NOMO-1 (cell line): ENCODE data around the gene CMTM2.
"Not testable (repeated sequence)": the region's sequence is repeated elsewhere in the genome, so short reads cannot be mapped to it uniquely, and the experiment has no call there.

Source experiments
- DNase-seq, 2 experiments: peaks; one replicate each; lab custom pipeline; 2025; ENCODE audit not compliant: unreplicated experiment in 2 of 2; lab: John Stamatoyannopoulos, UW

The CMTM2 gene

DNA sequence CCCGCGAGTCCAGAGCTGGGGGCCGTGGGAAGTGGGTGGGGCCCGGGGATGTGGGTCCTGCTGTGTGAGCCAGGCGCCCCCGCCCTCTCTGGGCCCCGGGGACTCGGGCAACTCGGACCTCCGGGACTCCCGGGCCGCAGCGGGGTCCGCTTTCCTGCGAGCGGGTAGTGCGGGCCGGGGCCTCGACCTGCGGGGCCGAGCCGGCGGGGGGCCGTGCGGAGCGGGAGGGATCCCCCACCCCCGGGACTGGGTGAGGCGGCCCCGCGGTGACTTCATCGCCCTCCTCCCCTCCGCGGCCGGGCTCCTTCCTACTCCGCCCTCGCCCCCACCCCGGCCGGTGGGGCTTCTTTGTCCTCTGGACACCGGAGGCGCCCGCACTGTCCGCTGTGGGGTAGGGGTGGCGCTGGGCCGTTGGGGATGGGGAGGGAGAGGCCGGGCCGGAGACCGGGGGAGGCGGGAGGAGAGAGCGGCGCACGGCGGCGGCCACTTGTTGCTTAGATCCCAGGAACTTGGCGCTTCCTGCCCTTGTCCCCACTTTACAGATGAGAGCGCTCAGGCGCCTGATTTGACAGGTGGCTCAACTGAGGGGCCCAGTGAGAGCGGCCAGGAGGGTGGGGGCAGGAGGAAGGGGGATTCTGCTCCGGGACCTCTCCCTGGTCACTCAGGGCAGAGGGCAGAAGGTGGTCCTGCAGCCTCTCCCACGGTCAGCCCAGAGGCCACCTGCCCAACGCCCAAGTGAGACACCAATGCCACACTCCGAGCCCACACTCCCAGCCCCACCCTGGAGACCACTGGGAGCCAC is 26.1 kb downstream of the CMTM2 start:
- DNase-seq, result no peak

DNA sequence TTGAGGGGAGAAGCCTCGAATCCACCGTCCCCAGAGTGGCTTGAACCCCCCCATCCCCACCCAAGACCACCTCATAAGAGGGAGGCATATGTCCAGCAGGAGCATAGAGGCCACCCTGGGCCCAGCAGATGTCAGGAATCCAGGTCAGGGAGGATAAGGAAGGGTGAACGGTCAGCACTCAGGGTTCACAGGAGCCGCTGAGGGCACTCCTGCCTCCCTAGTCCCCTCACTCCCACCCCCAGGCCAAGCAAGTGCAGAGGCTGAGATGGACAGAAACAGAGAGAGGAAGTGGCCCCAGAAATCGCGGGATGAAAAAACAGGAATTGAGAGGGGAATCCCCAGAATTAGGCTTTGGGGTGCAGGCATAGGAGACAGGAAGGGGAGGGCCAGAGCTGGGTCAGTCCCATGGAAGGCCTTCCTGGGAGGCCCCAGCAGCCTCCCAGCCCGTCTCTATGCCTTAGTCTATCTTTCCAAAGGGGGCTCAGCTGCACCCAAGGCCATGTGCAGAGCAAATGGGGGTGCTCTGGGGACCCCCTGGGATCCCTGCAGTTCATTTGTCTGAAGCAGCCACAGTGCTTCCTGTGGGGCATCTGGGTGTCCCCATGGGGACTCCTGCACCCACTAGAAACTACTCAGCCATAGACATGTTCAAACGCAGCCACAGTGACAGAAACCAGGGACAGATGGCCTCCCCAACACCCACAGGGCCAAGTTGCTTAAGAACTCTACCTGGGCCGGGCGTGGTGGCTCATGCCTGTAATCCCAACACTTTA is 26.9 kb downstream of the CMTM2 start:
- no peak for DNase-seq

DNA sequence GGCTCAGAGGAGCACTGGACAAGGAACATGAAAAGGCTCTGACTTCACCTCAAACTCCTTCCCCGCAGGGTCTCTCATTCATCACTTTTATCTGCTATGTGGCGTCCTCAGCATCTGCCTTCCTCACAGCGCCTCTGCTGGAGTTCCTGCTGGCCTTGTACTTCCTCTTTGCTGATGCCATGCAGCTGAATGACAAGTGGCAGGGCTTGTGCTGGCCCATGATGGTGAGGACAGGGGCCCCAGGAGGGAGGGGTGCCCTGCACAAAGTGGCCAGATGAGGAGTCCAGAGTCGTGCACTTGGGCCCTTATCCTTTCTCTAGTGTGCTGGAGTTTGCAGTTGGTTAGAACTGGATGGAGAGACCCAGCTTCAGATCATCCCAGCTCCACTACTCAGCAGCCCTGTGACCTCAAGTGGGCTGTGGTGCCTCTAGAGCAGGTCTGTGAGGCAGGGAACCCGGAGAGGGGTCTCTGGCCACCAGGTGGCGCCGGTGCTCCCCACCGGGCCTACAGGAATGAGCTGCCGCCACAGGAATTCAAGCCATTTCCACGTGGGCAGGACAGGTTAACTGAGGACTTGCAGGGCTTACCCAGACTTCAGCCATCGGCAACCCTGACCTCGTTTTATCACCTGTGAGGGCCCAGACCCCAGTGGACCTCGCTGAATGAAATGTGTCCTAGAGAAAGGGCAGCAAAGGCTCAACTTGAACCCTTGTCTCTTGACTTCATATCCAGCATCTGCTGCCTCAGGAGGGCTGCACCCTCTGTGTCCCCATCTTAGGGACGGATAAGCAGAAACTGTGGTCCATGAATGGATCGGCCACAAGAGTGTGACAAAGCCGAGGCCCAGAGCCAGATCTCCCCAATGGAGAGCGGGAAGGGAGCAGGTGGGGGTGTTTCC is 29.2 kb downstream of the CMTM2 start:
- peak; percentile 58 to 67 for DNase-seq

DNA sequence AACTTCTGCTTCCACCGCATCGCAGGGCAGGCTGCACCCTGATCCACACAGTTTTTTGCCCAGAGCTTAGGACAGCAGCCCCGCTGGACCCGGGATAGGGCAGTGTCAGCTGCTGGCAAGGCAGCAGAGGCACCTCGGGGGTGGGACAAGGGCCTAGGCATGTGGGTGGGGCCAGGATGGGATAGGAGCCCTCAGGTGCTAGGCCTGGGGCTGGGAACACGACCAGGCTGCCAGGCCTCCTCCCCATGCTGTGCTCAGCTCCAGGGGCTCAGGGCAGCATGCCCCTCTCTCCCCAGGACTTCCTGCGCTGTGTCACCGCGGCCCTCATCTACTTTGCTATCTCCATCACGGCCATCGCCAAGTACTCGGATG is 29.9 kb downstream of the CMTM2 start:
- DNase-seq, result no peak

DNA sequence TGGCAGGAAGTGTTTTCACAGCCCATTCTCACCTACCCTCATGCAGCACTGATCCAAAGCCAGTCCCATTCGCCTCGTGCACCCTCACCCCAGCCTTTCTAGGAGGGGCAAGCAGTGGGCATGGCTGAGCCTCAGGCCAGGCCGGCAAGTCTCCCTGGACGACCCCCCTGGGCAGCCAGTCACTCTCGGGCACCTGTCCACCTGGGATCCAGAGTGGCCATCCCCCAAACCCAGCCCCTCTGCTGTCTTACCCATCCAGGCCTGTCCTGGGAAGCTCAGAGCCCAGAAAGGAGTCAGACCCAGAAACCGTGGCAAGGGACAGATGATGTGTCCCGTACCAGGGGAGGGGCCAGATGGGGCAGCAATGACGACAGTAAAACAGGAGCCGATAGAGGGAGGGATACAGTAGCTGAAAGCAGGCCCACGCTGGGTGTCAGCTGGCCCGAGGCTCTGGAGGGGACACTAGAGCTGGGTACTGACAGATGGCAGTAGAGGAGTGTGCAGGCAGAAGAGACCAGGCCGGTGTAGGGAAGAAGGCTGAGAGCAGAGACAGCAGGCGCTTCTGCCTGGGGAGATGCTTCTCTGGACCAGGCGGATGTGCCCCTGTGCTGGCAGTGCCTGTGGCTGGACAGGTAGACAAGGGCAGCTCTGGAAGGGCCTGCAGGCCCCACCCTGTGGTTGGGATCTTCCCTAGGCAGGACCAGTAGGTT is 31.0 kb downstream of the CMTM2 start:
- DNase-seq, result no peak

DNA sequence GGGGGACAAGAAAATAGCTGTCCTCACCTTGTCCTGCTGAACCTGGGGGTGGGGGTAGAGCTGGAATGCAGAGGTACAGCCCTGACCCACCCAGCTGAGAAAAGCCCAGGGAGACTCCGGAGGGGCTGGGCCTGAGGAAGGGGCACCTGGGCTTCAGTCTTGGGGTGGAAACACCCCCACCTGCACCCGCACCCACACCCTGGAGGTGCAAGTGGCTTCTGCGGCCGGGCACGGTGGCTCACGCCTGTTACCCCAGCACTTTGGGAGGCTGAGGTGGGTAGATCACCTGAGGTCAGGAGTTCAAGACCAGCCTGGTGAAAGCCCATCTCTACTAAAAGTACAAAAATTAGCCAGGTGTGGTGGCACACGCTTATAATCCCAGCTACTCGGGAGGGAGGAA is 32.6 kb downstream of the CMTM2 start:
- not testable (repeated sequence) for DNase-seq

DNA sequence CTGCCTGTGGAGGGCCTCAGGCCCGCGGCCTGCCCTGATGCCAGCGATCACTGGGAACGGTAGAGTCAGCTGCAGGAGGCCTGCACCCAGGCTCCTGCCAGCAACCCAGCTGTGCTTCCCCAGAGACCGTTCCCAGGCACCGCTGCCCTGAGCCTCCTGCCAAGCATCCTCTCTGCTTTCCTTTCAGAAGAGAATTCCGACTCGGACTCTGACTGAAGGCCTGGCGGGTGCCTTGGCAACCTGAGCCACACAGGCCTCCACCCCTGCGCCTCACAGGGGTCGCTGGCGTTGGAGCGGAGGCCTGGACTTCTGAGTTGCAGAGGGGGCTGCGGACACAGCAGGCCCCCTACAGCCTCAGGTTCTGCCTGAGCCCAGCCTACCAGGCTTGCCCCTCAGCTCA is 33.2 kb downstream of the CMTM2 start:
- DNase-seq, result no peak

DNA sequence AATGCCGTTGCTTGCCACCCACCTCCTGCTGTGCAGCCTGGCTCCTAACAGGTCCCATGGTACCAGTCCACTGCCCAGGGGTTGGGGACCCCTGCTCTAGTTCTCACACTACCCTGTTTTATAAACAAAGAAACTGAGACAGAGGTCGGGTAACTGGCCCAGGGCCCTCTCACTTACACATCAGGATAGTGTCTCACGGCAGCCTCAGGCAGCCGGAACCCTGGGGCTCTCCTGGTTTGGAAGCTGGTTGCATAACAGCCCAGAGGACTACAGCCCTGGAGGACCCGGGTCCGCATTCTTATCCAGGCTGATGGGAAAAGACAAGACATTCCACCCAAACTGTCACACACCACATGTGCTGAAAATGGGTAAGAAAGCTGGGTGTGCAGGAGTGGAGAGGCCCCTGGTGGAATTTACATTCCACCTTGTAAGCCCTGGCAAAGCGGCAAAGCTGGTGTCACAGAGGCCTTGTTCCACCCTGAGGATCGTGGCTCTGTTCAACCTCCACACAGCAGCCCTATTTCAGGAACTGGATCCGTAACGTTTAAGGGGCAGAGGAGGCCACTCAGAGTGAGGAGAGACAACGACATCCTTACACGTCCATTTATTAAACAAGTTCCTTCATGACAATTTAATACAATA is 35.0 kb downstream of the CMTM2 start:
- DNase-seq, result no peak

DNA sequence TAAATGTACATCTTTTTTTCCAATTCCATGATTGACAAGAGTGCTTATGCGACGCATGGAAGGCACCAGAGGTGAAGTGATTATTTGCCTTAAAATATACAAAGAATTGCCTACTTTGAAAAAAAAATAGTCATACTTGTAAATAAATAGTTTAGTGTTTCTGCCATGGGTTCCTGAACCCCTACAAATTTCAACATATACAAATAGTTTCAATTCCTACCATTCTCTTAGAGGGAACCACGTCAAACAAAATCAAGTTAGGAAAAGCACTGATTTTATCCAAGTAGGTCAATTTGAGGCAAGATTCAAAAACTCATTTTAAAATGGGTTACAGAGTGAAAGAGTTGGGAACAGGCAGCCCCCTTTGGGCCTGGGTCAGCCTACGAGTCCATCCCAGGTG is 36.9 kb downstream of the CMTM2 start:
- DNase-seq, result no peak

DNA sequence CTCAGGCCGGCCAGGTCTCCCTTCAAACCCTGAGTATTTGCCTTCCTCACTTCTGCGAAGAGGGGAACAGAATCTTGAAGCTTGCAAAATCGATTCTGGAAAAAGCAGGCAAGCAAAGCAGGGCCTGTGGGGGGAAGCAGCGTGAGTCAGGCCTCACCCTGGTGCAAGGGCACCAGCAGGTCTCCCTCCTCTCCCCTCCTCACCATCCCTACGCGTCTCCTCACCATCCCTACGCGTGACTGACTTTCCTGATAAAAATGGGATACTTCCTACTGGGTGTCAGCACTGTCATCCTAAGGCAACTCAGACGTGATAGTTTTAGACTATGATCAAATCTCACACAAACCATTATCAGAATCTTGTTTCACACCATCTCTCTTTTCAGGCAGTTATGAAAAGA is 37.3 kb downstream of the CMTM2 start:
- DNase-seq, result no peak

DNA sequence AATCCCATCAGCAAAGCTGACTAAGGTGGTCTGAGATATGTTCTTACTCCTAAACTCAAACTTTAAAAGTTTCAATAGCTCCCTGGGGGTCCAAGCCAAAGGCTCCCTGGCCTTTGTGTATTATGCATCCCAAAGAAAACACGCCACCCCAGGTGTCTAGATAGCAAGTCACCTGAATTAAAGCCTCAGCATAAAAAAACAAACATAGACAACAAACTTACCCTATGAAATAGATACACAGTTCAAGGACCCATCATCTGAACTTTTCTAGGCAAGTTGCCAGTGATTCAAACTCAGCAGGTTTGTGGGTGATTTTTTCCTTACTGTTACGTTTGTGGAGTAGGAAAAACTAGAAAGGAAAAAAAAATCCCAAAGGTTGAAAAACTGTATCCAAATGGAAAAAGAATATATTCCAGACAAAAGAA is 37.8 kb downstream of the CMTM2 start:
- no peak for DNase-seq

DNA sequence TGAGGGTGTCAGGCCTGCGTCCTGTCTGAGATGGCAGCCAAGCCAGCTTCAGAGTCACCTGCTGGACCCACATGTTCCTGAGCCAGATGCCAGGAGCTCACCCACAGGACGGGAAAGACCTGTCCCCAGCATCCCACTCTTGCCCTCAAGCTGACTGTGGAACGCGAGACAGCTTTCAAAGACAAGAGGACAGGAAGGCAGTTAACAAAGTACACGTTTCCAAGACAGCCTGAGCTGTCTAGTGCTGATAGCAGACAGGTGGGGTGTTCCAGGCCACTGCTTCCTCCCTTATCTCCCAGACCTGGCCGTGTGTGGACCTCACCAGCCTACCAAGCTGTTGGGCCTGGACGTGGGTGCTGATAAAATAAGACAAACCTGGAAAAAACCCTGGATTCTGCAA is 38.5 kb downstream of the CMTM2 start:
- no peak for DNase-seq

DNA sequence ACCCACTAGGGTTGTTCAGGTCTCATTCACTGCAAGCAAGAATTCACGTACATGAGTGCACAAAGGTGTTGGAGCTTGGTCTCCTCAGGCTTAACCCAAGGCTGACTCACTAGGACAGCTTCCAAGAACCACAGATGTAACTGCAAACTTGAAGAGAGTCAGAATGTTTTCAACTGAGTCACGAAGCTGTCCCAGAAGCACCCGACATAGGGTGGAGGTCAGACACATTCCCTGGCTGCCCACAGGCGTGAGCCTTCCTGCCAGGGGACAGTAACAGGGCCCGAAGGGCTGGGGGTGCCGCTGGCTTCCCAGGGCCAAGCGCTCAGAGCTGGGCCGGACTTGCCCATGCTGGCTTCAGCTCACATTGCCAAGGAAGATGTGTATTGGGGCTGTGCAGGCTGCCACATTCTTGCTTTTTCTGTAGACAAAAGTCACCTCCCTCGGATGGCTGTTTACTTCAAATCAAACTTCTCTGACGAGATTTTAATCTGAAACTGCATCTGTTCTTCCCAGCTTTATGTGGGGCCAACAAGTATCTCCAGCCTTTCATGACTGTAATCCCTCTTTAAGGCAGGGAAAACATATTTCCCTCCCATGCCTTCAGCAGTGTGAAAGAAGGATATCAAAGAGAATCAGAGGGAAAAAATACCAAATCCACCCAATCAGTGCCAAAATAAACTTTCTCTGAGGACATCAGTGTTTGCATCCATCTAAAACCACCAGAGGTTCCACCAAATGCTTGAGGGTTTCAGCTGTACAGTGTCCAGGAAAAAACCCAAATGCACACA is 39.5 kb downstream of the CMTM2 start:
- no peak for DNase-seq

DNA sequence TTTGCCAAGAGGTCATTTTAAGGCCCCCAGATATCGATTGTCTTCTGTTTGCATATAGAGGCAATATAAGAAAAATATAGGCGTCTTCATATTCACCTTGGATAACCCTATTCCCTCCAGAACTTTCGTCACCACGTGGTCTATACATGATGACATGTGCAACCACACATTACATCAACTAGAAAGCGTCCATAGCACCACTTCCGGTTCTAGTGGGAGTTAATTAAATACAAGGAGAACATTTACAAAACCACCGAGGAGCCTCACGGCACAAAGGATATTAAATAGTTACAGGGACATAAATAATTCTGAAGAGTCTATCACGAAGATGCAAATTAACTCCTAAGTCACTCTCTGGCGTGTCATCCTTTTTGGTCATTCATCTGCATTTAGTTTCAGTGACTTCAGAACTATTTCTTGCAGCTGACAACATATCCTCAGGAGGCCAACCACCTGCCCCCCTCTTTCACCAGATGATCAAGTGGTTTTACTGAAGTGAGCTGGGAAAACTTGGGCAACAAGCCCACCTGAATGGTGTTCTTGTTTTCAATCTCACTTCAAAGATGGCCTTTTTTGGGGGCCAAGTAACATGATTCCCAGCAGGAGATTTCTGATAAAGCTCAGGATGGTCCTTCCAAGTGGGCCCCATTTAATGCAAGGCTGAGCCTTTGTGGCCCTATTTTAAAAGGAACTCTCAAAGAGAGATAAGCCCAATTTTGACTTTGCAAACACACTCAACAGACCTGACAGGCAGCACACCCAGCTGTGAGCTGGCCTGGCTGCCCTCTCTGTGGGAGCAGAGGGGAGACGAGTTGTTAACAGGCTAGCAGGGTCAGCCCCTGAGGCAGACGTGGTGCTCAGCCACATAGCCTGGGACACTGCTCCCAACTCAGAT is 40.5 kb downstream of the CMTM2 start:
- peak; percentile 28 to 53 for DNase-seq

DNA sequence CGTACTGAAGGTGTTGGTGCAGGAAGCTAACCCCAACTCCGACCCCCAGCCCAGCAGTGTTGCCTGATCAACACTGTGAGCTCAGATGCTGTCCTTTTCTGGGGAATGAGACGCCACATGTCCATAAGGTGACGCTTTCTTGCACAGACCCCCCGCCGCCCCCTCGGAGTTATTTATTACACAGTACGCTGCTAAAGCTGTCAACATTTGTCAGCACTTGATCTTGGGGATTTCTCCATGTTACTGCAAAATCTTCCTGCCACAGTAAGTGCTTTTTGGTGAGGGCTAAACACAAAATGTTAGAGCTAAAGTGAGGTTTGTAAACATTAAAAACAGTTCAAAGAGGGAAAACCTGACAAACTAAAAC is 41.1 kb downstream of the CMTM2 start:
- no peak for DNase-seq

DNA sequence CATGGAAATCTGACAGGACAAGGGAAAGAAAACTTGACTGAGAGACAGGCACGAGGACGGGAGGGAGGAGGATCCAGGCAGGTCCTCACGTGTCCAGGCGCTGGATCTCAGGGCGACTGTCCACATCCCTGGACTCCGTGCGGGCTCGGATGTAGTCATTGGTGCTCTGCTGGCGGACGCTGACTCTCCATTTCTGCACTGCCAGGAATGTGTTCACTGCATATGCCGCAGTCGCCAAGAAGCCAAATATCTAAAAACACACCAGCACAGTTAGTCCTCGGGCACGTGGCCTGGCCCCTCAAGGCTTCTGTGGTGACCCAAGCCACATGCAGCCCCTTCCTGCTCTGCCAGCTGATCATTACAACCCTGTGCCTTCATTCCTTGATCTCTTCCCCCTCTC is 42.7 kb downstream of the CMTM2 start:
- DNase-seq, result no peak

DNA sequence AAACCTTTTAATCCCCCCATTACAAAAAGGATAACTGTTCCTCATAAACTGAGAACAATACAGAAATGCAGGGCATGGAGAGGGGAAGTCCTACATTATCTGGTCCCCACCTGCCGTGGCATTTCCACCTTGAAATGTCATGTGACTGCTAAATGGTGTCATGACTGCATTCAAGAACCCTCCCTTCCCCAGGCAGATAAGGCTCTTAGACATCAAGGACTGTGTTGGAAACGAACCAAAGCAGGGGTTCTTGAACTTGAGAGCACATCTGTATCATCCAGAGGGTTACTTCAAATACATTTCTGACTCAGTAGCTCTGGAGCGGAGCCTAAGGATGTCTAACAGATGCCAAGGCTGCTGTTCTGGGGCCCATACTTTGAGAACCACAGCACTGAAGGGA is 43.6 kb downstream of the CMTM2 start:
- no peak for DNase-seq

DNA sequence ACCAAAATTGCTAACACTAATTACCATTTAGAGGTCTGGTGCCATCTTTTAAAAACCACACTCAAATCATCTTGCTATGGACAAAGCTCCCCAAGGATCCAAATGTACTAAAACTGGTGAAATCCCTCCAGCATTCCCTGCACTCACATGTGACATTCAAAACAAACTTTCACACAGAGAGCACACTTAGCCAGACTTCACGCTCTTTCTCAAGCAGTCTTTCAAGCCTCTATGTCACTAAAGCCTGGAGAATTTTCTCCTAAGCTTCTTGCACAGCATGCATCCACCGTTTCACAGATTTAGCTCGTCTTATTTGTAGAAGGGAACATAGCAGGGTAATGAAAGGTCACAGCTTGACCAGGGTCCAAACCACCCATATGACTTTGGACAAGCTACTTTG is 44.5 kb downstream of the CMTM2 start:
- no peak for DNase-seq
